HepG2 (cell line): Measurements from ENCODE around the gene ATP5F1A. TPM values are rescaled to one million over a fixed set of nuclear protein-coding genes. Genes with fewer than 3 reads are reported as not detected.

Experiments
- IRX3 ChIP-seq: sonication (generic); formaldehyde crosslinking; IDR thresholded peaks from 2 replicates; pipeline ENCODE4 v1.8.1; 2023; ENCODE audit warnings: mild to moderate bottlenecking, low read depth, missing genetic modification reagents, borderline replicate concordance
- KDM4B ChIP-seq: sonication (generic); formaldehyde crosslinking; IDR thresholded peaks from 2 replicates; pipeline ENCODE4 v1.4.0; 2020; ENCODE audit warnings: missing genetic modification reagents
- MTA1 ChIP-seq: sonication (generic); formaldehyde crosslinking; IDR thresholded peaks from 2 replicates; pipeline ENCODE4 v1.4.0; 2020; ENCODE audit warnings: missing genetic modification reagents, mild to moderate bottlenecking, borderline replicate concordance
- ZBTB42 ChIP-seq: sonication (generic); formaldehyde crosslinking; IDR thresholded peaks from 2 replicates; pipeline ENCODE4 v1.5.0; 2020; ENCODE audit warnings: mild to moderate bottlenecking, missing genetic modification reagents
- ZMAT3 ChIP-seq: sonication (generic); formaldehyde crosslinking; conservative IDR thresholded peaks from 2 replicates; pipeline ENCODE4 v1.7.0; 2021; ENCODE audit warnings: missing genetic modification reagents
- ZNF263 ChIP-seq: sonication (generic); formaldehyde crosslinking; IDR thresholded peaks from 2 replicates; pipeline ENCODE4 v1.4.0; 2020; ENCODE audit warnings: missing genetic modification reagents
- ZNF563 ChIP-seq: sonication (generic); formaldehyde crosslinking; IDR thresholded peaks from 2 replicates; pipeline ENCODE4 v1.8.0; 2022; ENCODE audit warnings: mild to moderate bottlenecking, moderate library complexity, missing genetic modification reagents
- ZNF567 ChIP-seq: sonication (generic); formaldehyde crosslinking; IDR thresholded peaks from 2 replicates; pipeline ENCODE4 v1.8.1; 2023; ENCODE audit warnings: mild to moderate bottlenecking, missing genetic modification reagents, borderline replicate concordance
- ZNF83 ChIP-seq: sonication (generic); formaldehyde crosslinking; IDR thresholded peaks from 2 replicates; pipeline ENCODE4 v1.4.0; 2020; ENCODE audit warnings: missing genetic modification reagents, mild to moderate bottlenecking, borderline replicate concordance
- polyA plus RNA-seq, 8 experiments: library from polyadenylated mRNA; depleted of rRNA in 3 of 8; stranded (reverse) in 7 of 8; unstranded in 1 of 8; fragments of >200 nt; fragmentation: Illumina TruSeq in 4 of 8; extraction: Trizol in 4 of 8; gene quantifications; 2 replicates each; pipeline versions ENCODE4 v1.2.1 to v1.2.3, GENCODE V29; 2011 to 2016; ENCODE audit warnings: low read depth in 4 of 8, missing spikeins in 1 of 8, mixed read lengths in 1 of 8; ENCODE audit not compliant: insufficient read depth in 1 of 8
- total RNA-seq, 5 experiments: library from RNA; depleted of rRNA; stranded (reverse); fragments of >200 nt; fragmentation: Illumina TruSeq; extraction: Trizol; gene quantifications; 2 replicates each; pipeline ENCODE4 v1.2.3, GENCODE V29; 2016; ENCODE audit warnings: low read depth in 1 of 5
- TF ChIP-seq, protein P1 (sequence below): sonication (generic); formaldehyde crosslinking; IDR thresholded peaks from 2 replicates; pipeline ENCODE4 v1.4.0; 2020; ENCODE audit warnings: mild to moderate bottlenecking, missing genetic modification reagents
- TF ChIP-seq, protein P2 (sequence below): sonication (generic); formaldehyde crosslinking; conservative IDR thresholded peaks from 2 replicates; pipeline ENCODE4 v1.4.0; 2020; ENCODE audit warnings: mild to moderate bottlenecking, missing genetic modification reagents, moderate library complexity
- TF ChIP-seq, protein P3 (sequence below): sonication (generic); formaldehyde crosslinking; conservative IDR thresholded peaks from 2 replicates; pipeline ENCODE4 v1.8.0; 2022; ENCODE audit warnings: missing genetic modification reagents
- TF ChIP-seq, protein P4 (sequence below): sonication (generic); formaldehyde crosslinking; IDR thresholded peaks from 2 replicates; pipeline ENCODE4 v1.4.0; 2020; ENCODE audit warnings: mild to moderate bottlenecking, missing genetic modification reagents

ATP5F1A gene
- total and polyA plus RNA-seq, 2 of the 13 experiments (the other 11 are each of a cell fraction or from before 2014, with no cell fraction given), result 459 to 922 TPM

DNA sequence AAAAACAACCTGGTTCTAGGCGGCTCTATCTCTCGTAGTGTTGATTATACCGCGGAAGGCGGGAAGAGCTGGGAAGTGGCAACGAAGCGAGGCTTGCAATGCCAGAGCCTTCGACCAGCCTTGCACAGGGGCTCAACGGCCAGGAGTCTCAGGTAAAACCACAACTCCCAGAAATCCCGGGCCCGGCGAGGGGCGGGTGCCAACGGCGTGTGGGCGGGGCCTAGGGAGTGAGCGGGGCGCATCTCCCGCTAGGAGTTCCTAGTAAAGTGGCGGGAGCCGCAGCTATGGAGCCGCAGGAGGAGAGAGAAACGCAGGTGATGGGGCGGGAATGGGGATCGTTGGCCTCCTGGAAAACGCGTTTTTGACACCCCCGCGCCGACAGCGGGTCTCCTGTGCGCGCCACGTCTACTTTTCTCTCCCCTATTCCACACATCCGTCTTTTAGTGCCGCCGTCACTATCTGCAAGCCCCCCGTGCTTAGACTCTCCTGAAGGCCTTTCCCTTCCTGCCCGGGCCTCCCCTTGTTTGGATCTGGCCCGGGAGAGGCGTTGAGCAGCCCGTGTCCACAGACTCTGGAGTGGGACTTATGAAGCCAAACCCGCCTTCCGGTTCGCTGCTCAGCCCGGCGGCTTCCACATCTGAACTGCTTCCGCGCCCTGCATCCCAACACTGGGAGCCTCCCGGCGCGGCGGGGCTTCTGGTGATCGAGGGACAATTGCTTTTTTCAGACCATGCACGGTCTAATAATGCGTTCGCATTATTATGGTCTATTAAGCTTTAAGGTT is 6.2 kb upstream of the ATP5F1A start, which contains the start of gene HAUS1 (continued):
- TF ChIP-seq KDM4B (CRISPR knock-in tag) (0 out of 2 replicates have a peak, but pooled peaks have one; percentile 41), ZNF567 (CRISPR knock-in tag) (0 out of 2 replicates have a peak, but pooled peaks have one; percentile 66), ZBTB42 (0 out of 2 replicates have a peak, but pooled peaks have one; percentile 17), MTA1 (CRISPR knock-in tag) (0 out of 2 replicates have a peak, but pooled peaks have one; percentile 58), IRX3 (no peak), ZNF563 (CRISPR knock-in tag) (peak; percentile 66; the same call in 1 of the 2 replicates), ZNF83 (no peak), ZMAT3 (peak; percentile 31; the same call in 1 of the 2 replicates), ZNF263 (CRISPR knock-in tag) (no peak)
- TF ChIP-seq, protein P1, sequence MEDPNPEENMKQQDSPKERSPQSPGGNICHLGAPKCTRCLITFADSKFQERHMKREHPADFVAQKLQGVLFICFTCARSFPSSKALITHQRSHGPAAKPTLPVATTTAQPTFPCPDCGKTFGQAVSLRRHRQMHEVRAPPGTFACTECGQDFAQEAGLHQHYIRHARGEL (CRISPR knock-in tag), result no peak
- TF ChIP-seq, protein P2, sequence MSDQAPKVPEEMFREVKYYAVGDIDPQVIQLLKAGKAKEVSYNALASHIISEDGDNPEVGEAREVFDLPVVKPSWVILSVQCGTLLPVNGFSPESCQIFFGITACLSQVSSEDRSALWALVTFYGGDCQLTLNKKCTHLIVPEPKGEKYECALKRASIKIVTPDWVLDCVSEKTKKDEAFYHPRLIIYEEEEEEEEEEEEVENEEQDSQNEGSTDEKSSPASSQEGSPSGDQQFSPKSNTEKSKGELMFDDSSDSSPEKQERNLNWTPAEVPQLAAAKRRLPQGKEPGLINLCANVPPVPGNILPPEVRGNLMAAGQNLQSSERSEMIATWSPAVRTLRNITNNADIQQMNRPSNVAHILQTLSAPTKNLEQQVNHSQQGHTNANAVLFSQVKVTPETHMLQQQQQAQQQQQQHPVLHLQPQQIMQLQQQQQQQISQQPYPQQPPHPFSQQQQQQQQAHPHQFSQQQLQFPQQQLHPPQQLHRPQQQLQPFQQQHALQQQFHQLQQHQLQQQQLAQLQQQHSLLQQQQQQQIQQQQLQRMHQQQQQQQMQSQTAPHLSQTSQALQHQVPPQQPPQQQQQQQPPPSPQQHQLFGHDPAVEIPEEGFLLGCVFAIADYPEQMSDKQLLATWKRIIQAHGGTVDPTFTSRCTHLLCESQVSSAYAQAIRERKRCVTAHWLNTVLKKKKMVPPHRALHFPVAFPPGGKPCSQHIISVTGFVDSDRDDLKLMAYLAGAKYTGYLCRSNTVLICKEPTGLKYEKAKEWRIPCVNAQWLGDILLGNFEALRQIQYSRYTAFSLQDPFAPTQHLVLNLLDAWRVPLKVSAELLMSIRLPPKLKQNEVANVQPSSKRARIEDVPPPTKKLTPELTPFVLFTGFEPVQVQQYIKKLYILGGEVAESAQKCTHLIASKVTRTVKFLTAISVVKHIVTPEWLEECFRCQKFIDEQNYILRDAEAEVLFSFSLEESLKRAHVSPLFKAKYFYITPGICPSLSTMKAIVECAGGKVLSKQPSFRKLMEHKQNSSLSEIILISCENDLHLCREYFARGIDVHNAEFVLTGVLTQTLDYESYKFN (CRISPR knock-in tag), result peak; percentile 35; the same call in 1 of the 2 replicates
- TF ChIP-seq, protein P3, sequence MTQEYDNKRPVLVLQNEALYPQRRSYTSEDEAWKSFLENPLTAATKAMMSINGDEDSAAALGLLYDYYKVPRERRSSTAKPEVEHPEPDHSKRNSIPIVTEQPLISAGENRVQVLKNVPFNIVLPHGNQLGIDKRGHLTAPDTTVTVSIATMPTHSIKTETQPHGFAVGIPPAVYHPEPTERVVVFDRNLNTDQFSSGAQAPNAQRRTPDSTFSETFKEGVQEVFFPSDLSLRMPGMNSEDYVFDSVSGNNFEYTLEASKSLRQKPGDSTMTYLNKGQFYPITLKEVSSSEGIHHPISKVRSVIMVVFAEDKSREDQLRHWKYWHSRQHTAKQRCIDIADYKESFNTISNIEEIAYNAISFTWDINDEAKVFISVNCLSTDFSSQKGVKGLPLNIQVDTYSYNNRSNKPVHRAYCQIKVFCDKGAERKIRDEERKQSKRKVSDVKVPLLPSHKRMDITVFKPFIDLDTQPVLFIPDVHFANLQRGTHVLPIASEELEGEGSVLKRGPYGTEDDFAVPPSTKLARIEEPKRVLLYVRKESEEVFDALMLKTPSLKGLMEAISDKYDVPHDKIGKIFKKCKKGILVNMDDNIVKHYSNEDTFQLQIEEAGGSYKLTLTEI (CRISPR knock-in tag), result no peak
- TF ChIP-seq, protein P4, sequence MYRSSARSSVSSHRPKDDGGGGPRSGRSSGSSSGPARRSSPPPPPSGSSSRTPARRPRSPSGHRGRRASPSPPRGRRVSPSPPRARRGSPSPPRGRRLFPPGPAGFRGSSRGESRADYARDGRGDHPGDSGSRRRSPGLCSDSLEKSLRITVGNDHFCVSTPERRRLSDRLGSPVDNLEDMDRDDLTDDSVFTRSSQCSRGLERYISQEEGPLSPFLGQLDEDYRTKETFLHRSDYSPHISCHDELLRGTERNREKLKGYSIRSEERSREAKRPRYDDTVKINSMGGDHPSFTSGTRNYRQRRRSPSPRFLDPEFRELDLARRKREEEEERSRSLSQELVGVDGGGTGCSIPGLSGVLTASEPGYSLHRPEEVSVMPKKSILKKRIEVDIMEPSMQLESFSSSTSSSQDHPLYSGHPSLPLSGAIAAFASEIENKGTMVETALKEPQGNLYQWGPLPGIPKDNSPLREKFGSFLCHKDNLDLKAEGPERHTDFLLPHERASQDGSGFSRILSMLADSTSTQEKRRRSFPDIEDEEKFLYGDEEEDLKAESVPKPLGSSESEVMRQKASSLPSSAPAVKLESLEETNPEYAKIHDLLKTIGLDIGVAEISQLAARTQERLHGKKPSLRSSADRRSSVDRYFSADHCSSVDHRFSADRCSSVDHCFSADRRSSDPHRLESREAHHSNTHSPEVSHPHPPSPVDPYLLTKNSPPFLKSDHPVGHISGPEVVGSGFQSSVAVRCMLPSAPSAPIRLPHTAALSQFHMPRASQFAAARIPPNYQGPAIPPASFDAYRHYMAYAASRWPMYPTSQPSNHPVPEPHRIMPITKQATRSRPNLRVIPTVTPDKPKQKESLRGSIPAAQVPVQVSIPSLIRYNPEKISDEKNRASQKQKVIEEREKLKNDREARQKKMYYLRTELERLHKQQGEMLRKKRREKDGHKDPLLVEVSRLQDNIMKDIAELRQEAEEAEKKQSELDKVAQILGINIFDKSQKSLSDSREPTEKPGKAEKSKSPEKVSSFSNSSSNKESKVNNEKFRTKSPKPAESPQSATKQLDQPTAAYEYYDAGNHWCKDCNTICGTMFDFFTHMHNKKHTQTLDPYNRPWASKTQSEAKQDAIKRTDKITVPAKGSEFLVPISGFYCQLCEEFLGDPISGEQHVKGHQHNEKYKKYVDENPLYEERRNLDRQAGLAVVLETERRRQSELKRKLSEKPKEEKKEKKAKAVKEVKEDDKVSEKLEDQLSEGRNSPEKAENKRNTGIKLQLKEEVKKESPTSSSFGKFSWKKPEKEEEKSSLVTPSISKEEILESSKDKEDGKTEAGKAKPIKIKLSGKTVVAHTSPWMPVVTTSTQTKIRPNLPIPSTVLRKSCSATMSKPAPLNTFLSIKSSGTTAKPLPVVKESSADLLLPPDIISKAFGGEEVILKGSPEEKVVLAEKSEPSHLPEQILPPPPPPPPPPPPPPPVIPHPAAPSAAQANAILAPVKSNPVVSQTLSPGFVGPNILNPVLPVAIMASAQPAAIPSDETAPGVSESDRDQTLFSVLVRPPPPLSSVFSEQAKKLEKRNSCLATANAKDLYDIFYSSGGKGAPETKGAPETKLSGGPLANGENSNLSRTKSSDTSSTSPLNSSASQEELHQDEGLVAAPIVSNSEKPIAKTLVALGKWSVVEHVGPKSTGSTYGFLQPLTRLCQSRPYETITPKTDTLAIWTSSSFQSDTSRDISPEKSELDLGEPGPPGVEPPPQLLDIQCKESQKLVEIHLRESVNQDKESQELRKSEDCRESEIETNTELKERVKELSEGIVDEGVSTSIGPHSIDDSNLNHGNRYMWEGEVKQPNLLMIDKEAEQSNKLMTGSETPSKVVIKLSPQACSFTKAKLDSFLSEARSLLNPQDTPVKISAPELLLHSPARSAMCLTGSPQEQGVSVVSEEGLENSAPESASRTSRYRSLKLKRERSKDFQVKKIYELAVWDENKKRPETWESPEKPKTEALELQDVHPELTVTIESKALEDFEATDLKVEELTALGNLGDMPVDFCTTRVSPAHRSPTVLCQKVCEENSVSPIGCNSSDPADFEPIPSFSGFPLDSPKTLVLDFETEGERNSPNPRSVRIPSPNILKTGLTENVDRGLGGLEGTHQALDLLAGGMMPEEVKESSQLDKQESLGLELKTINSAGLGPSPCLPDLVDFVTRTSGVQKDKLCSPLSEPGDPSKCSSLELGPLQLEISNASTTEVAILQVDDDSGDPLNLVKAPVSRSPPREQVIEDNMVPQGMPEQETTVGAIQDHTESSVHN, result no peak
